K562 (cell line): ENCODE measurements around the gene CPOX. TPM values are rescaled to one million over a fixed set of nuclear protein-coding genes. Genes with fewer than 3 reads are reported as not detected.

Source experiments
- FOXA1 ChIP-seq: fragments of 450-650 bp; IDR thresholded peaks from 2 replicates; pipeline ENCODE4 v1.6.1; 2016; ENCODE audit warnings: mild to moderate bottlenecking, borderline replicate concordance
- FOXJ2 ChIP-seq: fragments of 200-800 bp; sonication (Bioruptor generic); IDR thresholded peaks from 2 replicates; pipeline ENCODE4 v1.6.1; 2016; ENCODE audit warnings: missing genetic modification characterization, missing compliant biosample characterization
- FOXM1 ChIP-seq, 2 experiments: fragments of 450-650 bp in 1 of 2; sonication (generic) in 1 of 2; formaldehyde crosslinking in 1 of 2; IDR thresholded peaks; 2 replicates each; pipeline versions ENCODE4 v1.6.1 to v1.9.0; 2017 to 2022; ENCODE audit warnings: low read depth in 2 of 2, mild to moderate bottlenecking in 2 of 2, missing genetic modification reagents in 1 of 2, moderate library complexity in 1 of 2
- LCOR ChIP-seq: sonication (generic); formaldehyde crosslinking; IDR thresholded peaks from 2 replicates; pipeline ENCODE4 v1.8.0; 2022; ENCODE audit warnings: mild to moderate bottlenecking, missing genetic modification reagents
- LEF1 ChIP-seq: fragments of 450-650 bp; IDR thresholded peaks from 2 replicates; pipeline ENCODE4 v1.6.1; 2016; ENCODE audit warnings: mild to moderate bottlenecking
- MBD2 ChIP-seq: sonication (generic); IDR thresholded peaks from 2 replicates; pipeline ENCODE4 v1.6.1; 2016; ENCODE audit warnings: low read depth, borderline replicate concordance
- NRF1 ChIP-seq, 2 experiments: fragments of 450-650 bp; IDR thresholded peaks in 1 of 2; conservative IDR thresholded peaks in 1 of 2; 2 replicates each; pipeline ENCODE4 v1.6.1; 2014; ENCODE audit warnings: mild to moderate bottlenecking in 2 of 2
- PHF8 ChIP-seq: fragments of 200-600 bp; sonication (generic); IDR thresholded peaks from 2 replicates; pipeline ENCODE4 v1.6.1; 2012; ENCODE audit warnings: mixed run types, mild to moderate bottlenecking, inconsistent platforms, low read length, moderate library complexity, borderline replicate concordance
- PML ChIP-seq: IDR thresholded peaks from 2 replicates; pipeline ENCODE4 v1.6.1; 2012; ENCODE audit warnings: low read length, inconsistent platforms
- SRF ChIP-seq, 2 experiments: fragments of 250-450, 450-650 bp in 1 of 2; sonication (Bioruptor Pico) in 1 of 2; sonication (generic) in 1 of 2; formaldehyde crosslinking; IDR thresholded peaks; 2 replicates each; pipeline versions ENCODE4 v1.5.0 to v1.5.1; 2020 to 2022; ENCODE audit warnings: mild to moderate bottlenecking in 1 of 2, missing genetic modification reagents in 1 of 2
- ZNF12 ChIP-seq: sonication (generic); formaldehyde crosslinking; IDR thresholded peaks from 2 replicates; pipeline ENCODE4 v1.4.0; 2020; ENCODE audit warnings: mild to moderate bottlenecking, missing genetic modification reagents
- ZNF699 ChIP-seq: fragments of 250-450 bp; sonication (Bioruptor Pico); IDR thresholded peaks from 2 replicates; pipeline ENCODE4 v1.8.0; 2021; ENCODE audit warnings: mild to moderate bottlenecking, moderate library complexity; ENCODE audit not compliant: insufficient replicate concordance
- polyA plus RNA-seq, 8 experiments: library from polyadenylated mRNA; depleted of rRNA in 4 of 8; stranded (reverse) in 5 of 8; unstranded in 3 of 8; fragments of >200 nt; fragmentation: Nextera tagmentation in 2 of 8; fragmentation: Illumina TruSeq in 1 of 8; extraction: Ambion mirVana in 2 of 8; extraction: Trizol in 1 of 8; gene quantifications; 2 replicates each; pipeline versions ENCODE4 v1.2.1 to v1.2.3, GENCODE V29; 2011 to 2014; ENCODE audit warnings: inconsistent platforms in 1 of 8, missing spikeins in 1 of 8
- total RNA-seq, 7 experiments: library from RNA; depleted of rRNA in 6 of 7; stranded (reverse); fragments of >200 nt in 6 of 7; fragmentation: Illumina TruSeq in 2 of 7; extraction: Trizol in 2 of 7; gene quantifications; 2 replicates each; pipeline versions ENCODE4 v1.2.1 to v1.2.3, GENCODE V29; 2011 to 2021; ENCODE audit warnings: low replicate concordance in 1 of 7
- TF ChIP-seq, protein P1 (sequence below): sonication (generic); formaldehyde crosslinking; IDR thresholded peaks from 2 replicates; pipeline ENCODE4 v1.8.0; 2022; ENCODE audit warnings: mild to moderate bottlenecking, low read depth, missing genetic modification reagents
- TF ChIP-seq, protein P2 (sequence below): fragments of 250-450 bp; sonication (Bioruptor Pico); IDR thresholded peaks from 2 replicates; pipeline ENCODE4 v1.8.0; 2022; ENCODE audit warnings: inconsistent platforms, mild to moderate bottlenecking, moderate library complexity, borderline replicate concordance
- TF ChIP-seq, protein P3 (sequence below): IDR thresholded peaks from 3 replicates; pipeline ENCODE4 v1.6.1; 2011; ENCODE audit warnings: borderline replicate concordance, mild to moderate bottlenecking; ENCODE audit not compliant: insufficient read length, insufficient read depth
- TF ChIP-seq, protein P4 (sequence below): sonication (generic); formaldehyde crosslinking; IDR thresholded peaks from 2 replicates; pipeline ENCODE4 v1.8.0; 2022; ENCODE audit warnings: mild to moderate bottlenecking, missing genetic modification reagents

The CPOX gene
- total and polyA plus RNA-seq, 9 of the 15 experiments (the other 6 are each of a cell fraction or from before 2014, with no cell fraction given) = 14.6 to 82.1 (median 24.8) TPM

DNA sequence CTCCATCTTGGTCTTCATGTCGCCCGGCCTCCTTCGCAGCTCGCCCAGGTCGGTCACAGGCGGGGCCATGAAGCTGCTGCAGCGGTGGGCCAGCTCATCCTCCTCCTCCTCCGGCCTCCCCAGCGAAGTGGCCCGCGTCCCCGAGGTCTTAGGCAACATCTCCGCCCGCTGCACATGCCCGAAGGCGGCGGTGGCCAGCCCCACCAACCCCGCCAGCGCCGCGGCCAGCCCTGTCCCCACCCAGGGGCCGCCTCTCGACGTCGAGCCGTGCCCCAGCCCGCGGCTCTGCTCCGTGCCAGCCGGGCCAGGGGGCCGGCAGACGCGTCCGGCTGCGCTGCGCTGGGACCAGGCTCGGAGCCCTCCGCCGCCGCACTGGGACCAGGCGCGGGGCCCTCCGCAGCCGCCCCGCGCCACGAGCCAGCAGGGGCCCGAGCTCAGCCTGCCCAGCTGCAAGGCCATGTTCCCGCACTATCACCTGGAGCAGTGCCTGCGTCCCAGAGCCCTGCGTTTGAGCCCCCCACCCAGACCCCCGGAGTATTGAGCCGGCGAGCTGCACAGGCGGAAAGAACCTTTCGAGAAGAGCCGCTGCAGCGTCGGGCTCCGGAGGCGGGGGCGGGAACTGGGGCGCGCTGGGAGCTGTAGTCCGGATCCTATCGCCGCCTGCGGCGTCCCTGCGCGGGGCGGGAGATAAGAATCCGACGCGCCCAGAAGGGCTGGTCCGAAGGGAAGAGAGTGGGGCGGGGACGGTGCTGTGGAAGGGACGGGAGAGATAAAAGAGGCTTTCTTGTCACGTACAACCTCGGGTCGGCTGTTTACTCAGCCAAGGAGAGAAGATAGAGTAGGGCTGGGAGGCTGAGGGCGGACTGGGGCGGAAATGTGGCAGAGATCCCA is at the start of gene CPOX (continued):
- peak; percentile 67; the same call in 1 of the 2 replicates for TF ChIP-seq FOXA1
- TF ChIP-seq LCOR (CRISPR knock-in tag) = peak; percentile 38; the same call in 1 of the 2 replicates
- no peak for TF ChIP-seq ZNF12 (CRISPR knock-in tag)
- TF ChIP-seq NRF1 (conservative IDR thresholded peaks at IDR 0.05 in 1 of 2, IDR thresholded peaks at IDR 0.05 in 1 of 2) = peak; percentile 86 to 88
- TF ChIP-seq FOXM1 (IDR thresholded peaks at IDR 0.05; ENCODE audit: low read depth) = 0 out of 2 replicates have a peak, but pooled peaks have one; percentile 10
- TF ChIP-seq FOXM1 (CRISPR knock-in tag; IDR thresholded peaks at IDR 0.05; ENCODE audit: low read depth) = no peak
- TF ChIP-seq PML = peak; percentile 53
- TF ChIP-seq ZNF699 (CRISPR knock-in tag) = no peak
- TF ChIP-seq, protein P1, sequence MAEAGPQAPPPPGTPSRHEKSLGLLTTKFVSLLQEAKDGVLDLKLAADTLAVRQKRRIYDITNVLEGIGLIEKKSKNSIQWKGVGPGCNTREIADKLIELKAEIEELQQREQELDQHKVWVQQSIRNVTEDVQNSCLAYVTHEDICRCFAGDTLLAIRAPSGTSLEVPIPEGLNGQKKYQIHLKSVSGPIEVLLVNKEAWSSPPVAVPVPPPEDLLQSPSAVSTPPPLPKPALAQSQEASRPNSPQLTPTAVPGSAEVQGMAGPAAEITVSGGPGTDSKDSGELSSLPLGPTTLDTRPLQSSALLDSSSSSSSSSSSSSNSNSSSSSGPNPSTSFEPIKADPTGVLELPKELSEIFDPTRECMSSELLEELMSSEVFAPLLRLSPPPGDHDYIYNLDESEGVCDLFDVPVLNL (CRISPR knock-in tag) = no peak
- TF ChIP-seq PHF8 = peak; percentile 65; the same call in 1 of the 2 replicates
- TF ChIP-seq MBD2 = peak; percentile 31; the same call in 1 of the 2 replicates
- TF ChIP-seq, protein P2, sequence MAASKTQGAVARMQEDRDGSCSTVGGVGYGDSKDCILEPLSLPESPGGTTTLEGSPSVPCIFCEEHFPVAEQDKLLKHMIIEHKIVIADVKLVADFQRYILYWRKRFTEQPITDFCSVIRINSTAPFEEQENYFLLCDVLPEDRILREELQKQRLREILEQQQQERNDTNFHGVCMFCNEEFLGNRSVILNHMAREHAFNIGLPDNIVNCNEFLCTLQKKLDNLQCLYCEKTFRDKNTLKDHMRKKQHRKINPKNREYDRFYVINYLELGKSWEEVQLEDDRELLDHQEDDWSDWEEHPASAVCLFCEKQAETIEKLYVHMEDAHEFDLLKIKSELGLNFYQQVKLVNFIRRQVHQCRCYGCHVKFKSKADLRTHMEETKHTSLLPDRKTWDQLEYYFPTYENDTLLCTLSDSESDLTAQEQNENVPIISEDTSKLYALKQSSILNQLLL (CRISPR knock-in tag) = no peak
- TF ChIP-seq, protein P3, sequence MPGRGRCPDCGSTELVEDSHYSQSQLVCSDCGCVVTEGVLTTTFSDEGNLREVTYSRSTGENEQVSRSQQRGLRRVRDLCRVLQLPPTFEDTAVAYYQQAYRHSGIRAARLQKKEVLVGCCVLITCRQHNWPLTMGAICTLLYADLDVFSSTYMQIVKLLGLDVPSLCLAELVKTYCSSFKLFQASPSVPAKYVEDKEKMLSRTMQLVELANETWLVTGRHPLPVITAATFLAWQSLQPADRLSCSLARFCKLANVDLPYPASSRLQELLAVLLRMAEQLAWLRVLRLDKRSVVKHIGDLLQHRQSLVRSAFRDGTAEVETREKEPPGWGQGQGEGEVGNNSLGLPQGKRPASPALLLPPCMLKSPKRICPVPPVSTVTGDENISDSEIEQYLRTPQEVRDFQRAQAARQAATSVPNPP = no peak
- TF ChIP-seq, protein P4, sequence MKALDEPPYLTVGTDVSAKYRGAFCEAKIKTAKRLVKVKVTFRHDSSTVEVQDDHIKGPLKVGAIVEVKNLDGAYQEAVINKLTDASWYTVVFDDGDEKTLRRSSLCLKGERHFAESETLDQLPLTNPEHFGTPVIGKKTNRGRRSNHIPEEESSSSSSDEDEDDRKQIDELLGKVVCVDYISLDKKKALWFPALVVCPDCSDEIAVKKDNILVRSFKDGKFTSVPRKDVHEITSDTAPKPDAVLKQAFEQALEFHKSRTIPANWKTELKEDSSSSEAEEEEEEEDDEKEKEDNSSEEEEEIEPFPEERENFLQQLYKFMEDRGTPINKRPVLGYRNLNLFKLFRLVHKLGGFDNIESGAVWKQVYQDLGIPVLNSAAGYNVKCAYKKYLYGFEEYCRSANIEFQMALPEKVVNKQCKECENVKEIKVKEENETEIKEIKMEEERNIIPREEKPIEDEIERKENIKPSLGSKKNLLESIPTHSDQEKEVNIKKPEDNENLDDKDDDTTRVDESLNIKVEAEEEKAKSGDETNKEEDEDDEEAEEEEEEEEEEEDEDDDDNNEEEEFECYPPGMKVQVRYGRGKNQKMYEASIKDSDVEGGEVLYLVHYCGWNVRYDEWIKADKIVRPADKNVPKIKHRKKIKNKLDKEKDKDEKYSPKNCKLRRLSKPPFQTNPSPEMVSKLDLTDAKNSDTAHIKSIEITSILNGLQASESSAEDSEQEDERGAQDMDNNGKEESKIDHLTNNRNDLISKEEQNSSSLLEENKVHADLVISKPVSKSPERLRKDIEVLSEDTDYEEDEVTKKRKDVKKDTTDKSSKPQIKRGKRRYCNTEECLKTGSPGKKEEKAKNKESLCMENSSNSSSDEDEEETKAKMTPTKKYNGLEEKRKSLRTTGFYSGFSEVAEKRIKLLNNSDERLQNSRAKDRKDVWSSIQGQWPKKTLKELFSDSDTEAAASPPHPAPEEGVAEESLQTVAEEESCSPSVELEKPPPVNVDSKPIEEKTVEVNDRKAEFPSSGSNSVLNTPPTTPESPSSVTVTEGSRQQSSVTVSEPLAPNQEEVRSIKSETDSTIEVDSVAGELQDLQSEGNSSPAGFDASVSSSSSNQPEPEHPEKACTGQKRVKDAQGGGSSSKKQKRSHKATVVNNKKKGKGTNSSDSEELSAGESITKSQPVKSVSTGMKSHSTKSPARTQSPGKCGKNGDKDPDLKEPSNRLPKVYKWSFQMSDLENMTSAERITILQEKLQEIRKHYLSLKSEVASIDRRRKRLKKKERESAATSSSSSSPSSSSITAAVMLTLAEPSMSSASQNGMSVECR (CRISPR knock-in tag) = peak; percentile 61; the same call in 1 of the 2 replicates
- TF ChIP-seq FOXJ2 (tag) = peak; percentile 59; the same call in 1 of the 2 replicates
- peak; percentile 68 for TF ChIP-seq LEF1
- 0 out of 4 replicates have a peak, but pooled peaks of 1 of the 2 experiments have one; percentile 26 for TF ChIP-seq SRF (CRISPR knock-in tag; IDR thresholded peaks at IDR 0.05)
